ENCODE measurements around the gene CNDP1. TPM values are rescaled to one million over a fixed set of nuclear protein-coding genes. Genes with fewer than 3 reads are reported as not detected.

The CNDP1 gene
- total RNA-seq, 1 donor from 2014 or later, result not detected

DNA sequence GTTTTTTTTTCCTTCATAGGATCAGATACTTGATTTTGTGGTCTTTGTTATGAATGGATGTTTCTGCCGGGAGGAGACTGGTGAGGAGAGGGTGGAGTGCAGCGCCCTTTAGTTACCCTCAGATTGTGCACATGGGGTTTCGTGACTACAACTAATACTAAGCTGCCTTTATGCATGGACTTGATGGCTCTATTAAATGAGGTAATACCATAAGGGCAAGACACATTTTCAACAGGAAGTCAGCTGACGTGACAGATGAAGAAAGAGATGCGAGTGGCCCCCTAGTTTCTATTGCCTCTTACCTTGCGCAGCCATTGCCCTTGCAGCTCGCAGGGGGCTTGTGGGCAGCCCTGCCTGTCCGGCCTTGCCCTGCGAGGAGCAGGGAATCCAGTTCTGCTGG lies 87.8 kb downstream of the CNDP1 start:
- DNase-seq (ENCODE audit: low read depth), result no peak

GRCh38 chr18:74623047-74623816 lies 88.9 kb downstream of the CNDP1 start:
- peak; percentile 9 for DNase-seq (ENCODE audit: low read depth)

- peak; percentile 56 for DNase-seq (ENCODE audit: low read depth)
These were observed 90.2 kb downstream of the CNDP1 start for GRCh38 chr18:74624466-74624865.

DNA sequence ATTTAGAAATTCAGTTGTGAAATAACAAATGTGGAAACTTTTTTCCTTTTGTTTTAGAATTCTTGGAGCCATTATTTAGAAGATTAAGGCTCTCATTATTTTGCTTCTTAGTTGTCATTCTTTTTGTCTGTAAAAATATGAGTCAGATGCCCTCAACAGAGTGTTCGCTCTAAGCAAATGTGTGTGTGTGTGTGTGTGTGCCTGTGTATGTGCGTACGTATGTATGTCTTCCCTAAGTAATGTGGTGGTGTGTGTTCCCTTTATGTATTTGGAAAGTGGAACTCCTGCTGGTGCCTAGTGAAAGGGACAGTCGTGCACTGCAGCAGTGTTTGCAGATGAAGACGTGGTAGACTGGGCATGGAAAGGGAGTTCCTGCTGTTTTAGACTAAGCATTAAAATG lies 90.9 kb downstream of the CNDP1 start:
- no peak for DNase-seq (ENCODE audit: low read depth)

DNA sequence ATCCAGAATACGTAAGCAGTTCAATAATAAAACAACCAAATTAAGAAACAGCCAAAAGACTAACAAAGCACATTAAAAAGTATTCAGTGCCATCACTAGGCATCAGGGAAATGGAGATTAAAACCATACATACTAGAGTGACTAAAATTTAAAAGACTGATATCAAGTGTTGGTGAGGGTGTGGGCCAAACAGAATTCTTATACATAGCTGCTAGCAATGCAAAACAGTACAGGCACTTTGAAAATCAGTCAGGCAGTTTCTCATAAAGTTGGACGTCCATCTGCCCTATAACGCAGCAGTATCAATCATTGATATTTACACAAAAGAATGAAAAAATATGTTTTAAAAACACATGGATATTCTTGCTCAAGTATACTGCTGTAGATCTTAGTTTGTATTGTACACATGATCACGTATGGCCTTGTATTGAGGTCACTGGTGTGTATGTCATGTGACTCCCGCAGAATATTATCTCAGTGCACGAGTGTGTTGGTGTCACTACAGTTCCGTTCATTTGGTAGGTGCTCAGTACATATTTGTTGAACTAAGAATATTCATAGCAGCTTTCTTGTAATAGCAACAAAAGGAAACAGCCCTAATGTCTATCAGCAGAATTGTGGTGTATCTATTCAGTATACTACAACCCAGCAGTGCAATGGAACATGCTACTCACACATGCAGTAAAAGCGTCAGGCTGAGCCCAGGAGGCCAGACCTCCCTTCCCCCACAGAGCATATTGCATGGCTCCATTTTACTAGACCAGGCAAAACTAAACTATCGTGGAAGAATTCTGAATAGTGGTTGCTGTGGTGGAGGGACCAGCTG lies 92.0 kb downstream of the CNDP1 start:
- DNase-seq (ENCODE audit: low read depth), result no peak

DNA sequence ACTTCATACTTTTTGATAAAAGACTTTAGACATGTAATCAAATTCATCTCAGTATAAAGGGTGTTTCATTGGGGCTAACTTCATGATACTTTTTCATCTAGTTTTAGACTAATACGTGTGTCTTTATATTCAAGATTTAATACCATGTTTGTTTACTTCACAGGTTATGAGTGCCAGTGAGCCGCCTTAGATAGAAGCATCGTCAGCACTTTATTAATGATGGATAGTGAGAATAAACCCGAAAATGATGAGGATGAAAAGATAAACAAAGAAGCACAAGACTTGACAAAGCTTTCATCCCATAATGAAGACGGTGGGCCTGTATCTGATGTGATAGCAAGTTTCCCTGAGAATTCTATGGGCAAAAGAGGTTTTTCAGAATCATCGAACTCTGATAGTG lies 96.5 kb downstream of the CNDP1 start:
- DNase-seq (ENCODE audit: low read depth), result no peak

GRCh38 chr18:74631212-74631611 lies 96.9 kb downstream of the CNDP1 start:
- DNase-seq (ENCODE audit: low read depth), result no peak

DNA sequence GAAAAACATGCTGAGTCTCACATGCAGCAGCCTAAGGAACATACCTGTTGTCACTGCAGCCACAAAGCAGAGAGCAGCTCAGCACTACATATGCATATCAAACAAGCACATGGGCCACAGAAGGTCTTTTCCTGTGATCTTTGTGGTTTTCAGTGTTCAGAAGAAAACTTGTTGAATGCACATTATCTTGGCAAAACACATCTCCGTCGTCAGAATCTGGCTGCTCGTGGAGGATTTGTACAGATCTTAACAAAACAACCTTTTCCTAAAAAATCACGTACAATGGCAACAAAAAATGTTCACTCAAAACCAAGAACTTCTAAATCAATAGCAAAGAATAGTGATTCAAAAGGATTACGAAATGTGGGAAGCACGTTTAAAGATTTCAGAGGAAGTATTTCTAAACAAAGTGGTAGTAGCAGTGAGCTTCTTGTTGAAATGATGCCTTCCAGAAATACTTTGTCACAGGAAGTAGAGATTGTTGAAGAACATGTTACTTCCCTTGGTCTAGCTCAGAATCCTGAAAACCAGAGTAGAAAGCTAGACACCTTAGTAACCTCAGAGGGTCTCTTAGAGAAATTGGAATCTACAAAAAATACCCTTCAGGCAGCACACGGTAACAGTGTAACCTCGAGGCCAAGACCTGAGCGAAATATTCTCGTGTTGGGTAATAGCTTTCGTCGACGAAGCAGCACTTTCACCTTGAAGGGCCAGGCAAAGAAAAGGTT lies 97.5 kb downstream of the CNDP1 start:
- no peak for DNase-seq (ENCODE audit: low read depth)

DNA sequence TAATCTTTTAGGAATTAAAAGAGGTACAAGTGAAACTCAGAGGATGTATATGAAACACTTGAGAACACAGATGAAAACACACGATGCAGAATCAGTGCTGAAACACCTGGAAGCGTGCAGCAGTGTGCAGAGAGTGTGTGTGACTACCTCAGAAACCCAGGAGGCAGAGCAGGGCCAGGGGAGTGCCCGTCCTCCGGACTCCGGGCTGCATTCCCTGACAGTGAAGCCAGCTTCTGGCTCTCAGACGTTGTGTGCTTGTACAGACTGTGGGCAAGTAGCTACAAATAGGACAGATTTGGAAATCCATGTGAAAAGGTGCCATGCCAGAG lies 98.0 kb downstream of the CNDP1 start:
- DNase-seq (ENCODE audit: low read depth), result no peak

DNA sequence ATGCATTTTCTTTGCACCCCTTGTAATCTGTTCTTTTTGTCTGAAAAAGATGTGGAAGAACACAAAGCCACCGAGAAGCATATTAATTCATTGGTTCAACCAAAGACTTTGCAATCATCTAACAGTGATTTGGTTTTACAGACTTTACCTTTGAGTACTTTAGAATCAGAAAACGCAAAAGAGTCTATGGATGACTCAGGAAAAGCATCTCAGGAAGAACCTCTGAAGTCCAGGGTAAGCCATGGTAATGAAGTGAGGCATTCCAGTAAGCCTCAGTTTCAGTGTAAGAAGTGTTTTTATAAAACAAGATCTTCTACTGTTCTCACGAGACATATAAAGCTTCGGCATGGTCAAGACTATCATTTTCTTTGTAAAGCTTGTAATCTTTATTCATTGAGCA lies 98.6 kb downstream of the CNDP1 start:
- DNase-seq (ENCODE audit: low read depth), result no peak

- DNase-seq (ENCODE audit: low read depth), result no peak
These were observed 99.5 kb downstream of the CNDP1 start for GRCh38 chr18:74633652-74634352.

- DNase-seq (ENCODE audit: low read depth), result no peak
These were observed 101.1 kb downstream of the CNDP1 start for GRCh38 chr18:74635224-74635975.

Other genes with a start within 250 kb of the CNDP1 start
- gene CYB5A, start 242.5 kb upstream of the CNDP1 start, total RNA-seq, result 48.7 and 66.2 TPM in 2 replicates
- not detected in 2 replicates for gene C18orf63, start 218.7 kb upstream of the CNDP1 start, total RNA-seq
- gene DIPK1C, start 77.2 kb upstream of the CNDP1 start, total RNA-seq, result not detected in 2 replicates
- gene CNDP2, start 38.1 kb upstream of the CNDP1 start, total RNA-seq, result 58.0 and 66.5 TPM in 2 replicates
- gene ZNF407, start 63.4 kb downstream of the CNDP1 start, total RNA-seq, result 7.0 and 7.2 TPM in 2 replicates